HG02981 (cell line): ENCODE data around the gene MTX3.

Experiments used
- ATAC-seq: cut with Tn5 transposase; IDR thresholded peaks from one replicate; pipeline ENCODE4 v1.9.1; 2021; ENCODE audit warnings: mild to moderate bottlenecking, moderate library complexity; ENCODE audit not compliant: unreplicated experiment

The MTX3 gene

GRCh38 chr5:79984363-79984762 is 6.7 kb downstream of the MTX3 start:
- ATAC-seq: no peak

GRCh38 chr5:79983618-79984017 is 7.4 kb downstream of the MTX3 start:
- ATAC-seq: no peak

- no peak for ATAC-seq
Observed at GRCh38 chr5:79982136-79982535, 8.9 kb downstream of the MTX3 start.

GRCh38 chr5:79976759-79977515 is 14.1 kb downstream of the MTX3 start:
- no peak for ATAC-seq

- ATAC-seq: no peak
Observed at GRCh38 chr5:79975422-79975821, 15.6 kb downstream of the MTX3 start.

- ATAC-seq: no peak
Observed at GRCh38 chr5:79974886-79975285, 16.2 kb downstream of the MTX3 start.

GRCh38 chr5:79973996-79974395 is 17.1 kb downstream of the MTX3 start:
- no peak for ATAC-seq

GRCh38 chr5:79973511-79973910 is 17.6 kb downstream of the MTX3 start:
- ATAC-seq: no peak

- ATAC-seq: no peak
Observed at GRCh38 chr5:79971156-79971555, 19.9 kb downstream of the MTX3 start.

GRCh38 chr5:79966448-79966847 is 24.6 kb downstream of the MTX3 start:
- no peak for ATAC-seq

GRCh38 chr5:79964136-79964535 is 26.9 kb downstream of the MTX3 start:
- ATAC-seq: no peak

- no peak for ATAC-seq
Observed at GRCh38 chr5:79963261-79964061, 27.6 kb downstream of the MTX3 start.

- ATAC-seq: no peak
Observed at GRCh38 chr5:79962575-79963222, 28.4 kb downstream of the MTX3 start.

GRCh38 chr5:79961716-79962574 is 29.1 kb downstream of the MTX3 start:
- no peak for ATAC-seq

GRCh38 chr5:79959407-79959806 is 31.7 kb downstream of the MTX3 start:
- ATAC-seq: no peak

GRCh38 chr5:79955941-79956670 is 35.0 kb downstream of the MTX3 start:
- no peak for ATAC-seq

- ATAC-seq: no peak
Observed at GRCh38 chr5:79955356-79955895, 35.6 kb downstream of the MTX3 start.

- no peak for ATAC-seq
Observed at GRCh38 chr5:79954620-79955019, 36.4 kb downstream of the MTX3 start.

- no peak for ATAC-seq
Observed at GRCh38 chr5:79947567-79947966, 43.5 kb downstream of the MTX3 start.

- ATAC-seq: no peak
Observed at GRCh38 chr5:79938468-79938867, 52.6 kb downstream of the MTX3 start.
